ENCODE data around the gene HNF4A.
A peak's percentile ranks its signal among the peaks of the same experiment; 100 is the strongest.

HNF4A gene

GRCh38 chr20:44412402-44413144 is 57.1 kb downstream of the HNF4A start:
- no peak for DNase-seq (ENCODE audit: low spot score)
- Histone ChIP-seq H3K9me3 (replicated peaks in 1 of 2; ENCODE audit: control insufficient read depth in 2 of 2, insufficient read depth in 1 of 2, low read depth in 1 of 2, low read length in 2 of 2) (no peaks in the 10 kb centered on the region), H3K23ac (ENCODE audit: low read depth, low read length, poor library complexity) (peak overlapping the region; percentile 52), H2BK5ac (ENCODE audit: low read length) (no peak overlapping the region), H2BK120ac (ENCODE audit: low read depth, low read length) (no peak overlapping the region), H3K4me1 (ENCODE audit: control insufficient read depth in 2 of 2, insufficient read depth in 1 of 2, low read depth in 1 of 2, low read length in 2 of 2) (no peaks in the 10 kb centered on the region), H4K91ac (ENCODE audit: low read depth, low read length, poor library complexity) (no peak overlapping the region), H3K36me3 (replicated peaks in 1 of 2; ENCODE audit: control insufficient read depth in 2 of 2, insufficient read depth in 2 of 2, low read length in 2 of 2) (no peaks in the 10 kb centered on the region), H3K9ac (ENCODE audit: low read depth, low read length, poor library complexity) (peak overlapping the region; percentile 56), H3K14ac (ENCODE audit: low read length) (no peak overlapping the region), H2AFZ (ENCODE audit: low read length) (no peak overlapping the region), H4K8ac (ENCODE audit: low read depth, low read length) (no peak overlapping the region), H3K18ac (ENCODE audit: low read length) (peak overlapping the region; percentile 18), H2BK12ac (ENCODE audit: low read length) (no peak overlapping the region), H2AK5ac (ENCODE audit: low read depth, low read length) (no peak overlapping the region), H3K4me2 (ENCODE audit: insufficient read depth, low read length, poor library complexity, severe bottlenecking) (no peak overlapping the region), H3K4me3 (ENCODE audit: low read length in 2 of 2) (no peak overlapping the region), H2BK15ac (ENCODE audit: low read length) (no peak overlapping the region), H3K27me3 (ENCODE audit: control insufficient read depth in 3 of 3, insufficient read depth in 3 of 3, low read depth in 1 of 3, low read length in 3 of 3) (peaks cover 0 to 58% (median 0%) of the 10 kb centered on the region in 3 experiments), H3K79me1 (ENCODE audit: low read depth, low read length) (no peaks in the 10 kb centered on the region), H3K27ac (replicated peaks; ENCODE audit: low read length) (no peak overlapping the region), H3K4ac (ENCODE audit: low read length) (no peak overlapping the region)
- WGBS, 2 donors (ENCODE audit: extremely low coverage in 2 of 2, insufficient read length in 2 of 2, insufficient replicate concordance in 1 of 2), result no CpG with 5 or more reads among the region's 24 CpGs

DNA sequence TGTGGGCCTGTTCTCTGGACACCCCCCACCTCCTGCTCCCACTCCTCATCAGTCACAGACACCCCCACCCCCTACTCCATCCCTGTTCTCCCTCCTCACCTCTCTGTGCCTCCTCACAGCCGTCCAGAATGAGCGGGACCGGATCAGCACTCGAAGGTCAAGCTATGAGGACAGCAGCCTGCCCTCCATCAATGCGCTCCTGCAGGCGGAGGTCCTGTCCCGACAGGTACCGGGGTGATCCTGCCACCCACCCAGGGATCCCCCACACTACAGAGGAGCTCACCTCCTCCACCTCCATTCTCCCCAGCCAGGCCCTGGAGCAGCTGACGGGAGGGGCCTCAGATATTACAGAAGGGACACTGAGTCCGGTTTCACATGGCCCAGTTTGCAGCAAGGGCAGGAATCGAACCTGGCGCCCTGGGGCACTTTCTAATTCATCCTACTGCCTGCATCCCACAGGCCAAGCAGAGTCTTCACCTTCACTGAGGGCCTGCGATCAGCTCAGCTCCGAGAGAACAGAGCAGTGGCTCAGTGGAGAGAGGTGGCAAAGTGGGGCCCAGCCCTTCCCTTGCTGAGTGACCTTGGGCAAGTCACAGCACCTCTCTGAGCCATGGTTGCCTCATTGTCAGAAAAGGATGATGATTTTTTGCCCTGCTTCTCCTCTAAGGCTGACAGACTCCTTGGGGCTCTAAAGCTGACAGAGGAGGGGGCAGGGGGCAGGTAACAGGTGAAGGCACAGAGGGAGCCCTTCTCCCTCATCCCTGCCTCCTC is 58.3 kb downstream of the HNF4A start:
- Histone ChIP-seq H3K36me3 (replicated peaks in 1 of 2; ENCODE audit: control insufficient read depth in 2 of 2, insufficient read depth in 2 of 2, low read length in 2 of 2) (no peaks in the 10 kb centered on the region), H2BK5ac (ENCODE audit: low read length) (no peak overlapping the region), H3K79me1 (ENCODE audit: low read depth, low read length) (no peaks in the 10 kb centered on the region), H3K9ac (ENCODE audit: low read depth, low read length, poor library complexity) (no peak overlapping the region), H3K4me2 (ENCODE audit: insufficient read depth, low read length, poor library complexity, severe bottlenecking) (no peak overlapping the region), H2BK120ac (ENCODE audit: low read depth, low read length) (no peak overlapping the region), H3K23ac (ENCODE audit: low read depth, low read length, poor library complexity) (no peak overlapping the region), H4K8ac (ENCODE audit: low read depth, low read length) (no peak overlapping the region), H3K27me3 (ENCODE audit: control insufficient read depth in 3 of 3, insufficient read depth in 3 of 3, low read depth in 1 of 3, low read length in 3 of 3) (peaks cover 0 to 58% (median 0%) of the 10 kb centered on the region in 3 experiments), H2BK15ac (ENCODE audit: low read length) (no peak overlapping the region), H3K9me3 (replicated peaks in 1 of 2; ENCODE audit: control insufficient read depth in 2 of 2, insufficient read depth in 1 of 2, low read depth in 1 of 2, low read length in 2 of 2) (peaks cover 0 to 2% of the 10 kb centered on the region in 2 donors), H3K27ac (replicated peaks; ENCODE audit: low read length) (no peak overlapping the region), H2BK12ac (ENCODE audit: low read length) (no peak overlapping the region), H2AFZ (ENCODE audit: low read length) (no peak overlapping the region), H3K18ac (ENCODE audit: low read length) (peak overlapping the region; percentile 20), H2AK5ac (ENCODE audit: low read depth, low read length) (no peak overlapping the region), H4K91ac (ENCODE audit: low read depth, low read length, poor library complexity) (no peak overlapping the region), H3K4me1 (ENCODE audit: control insufficient read depth in 2 of 2, insufficient read depth in 1 of 2, low read depth in 1 of 2, low read length in 2 of 2) (no peaks in the 10 kb centered on the region), H3K4me3 (ENCODE audit: low read length in 2 of 2) (no peak overlapping the region), H3K4ac (ENCODE audit: low read length) (no peak overlapping the region), H3K14ac (ENCODE audit: low read length) (no peak overlapping the region)
- WGBS, 2 donors (ENCODE audit: extremely low coverage in 2 of 2, insufficient read length in 2 of 2, insufficient replicate concordance in 1 of 2), result no CpG with 5 or more reads among the region's 14 CpGs
- DNase-seq (ENCODE audit: low spot score), result no peak

DNA sequence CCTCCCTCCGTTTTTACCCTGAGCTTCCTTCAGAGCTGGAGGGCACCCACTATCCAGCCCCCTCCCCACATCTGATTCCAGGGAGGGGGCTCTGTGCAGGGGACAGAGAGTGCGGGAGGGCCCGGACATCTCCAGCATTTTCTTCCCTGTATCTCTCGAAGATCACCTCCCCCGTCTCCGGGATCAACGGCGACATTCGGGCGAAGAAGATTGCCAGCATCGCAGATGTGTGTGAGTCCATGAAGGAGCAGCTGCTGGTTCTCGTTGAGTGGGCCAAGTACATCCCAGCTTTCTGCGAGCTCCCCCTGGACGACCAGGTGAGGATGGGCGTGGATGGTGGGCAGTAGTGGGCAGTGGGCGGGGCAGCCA is 58.8 kb downstream of the HNF4A start:
- peaks cover 0 to 54% (median 0%) of the 10 kb centered on the region in 3 experiments for H3K27me3 ChIP-seq (ENCODE audit: control insufficient read depth in 3 of 3, insufficient read depth in 3 of 3, low read depth in 1 of 3, low read length in 3 of 3)
- no peak overlapping the region for H4K8ac ChIP-seq (ENCODE audit: low read depth, low read length)
- no peak overlapping the region for H2BK15ac ChIP-seq (ENCODE audit: low read length)
- no peak overlapping the region for H2AK5ac ChIP-seq (ENCODE audit: low read depth, low read length)
- no peak overlapping the region for H2BK120ac ChIP-seq (ENCODE audit: low read depth, low read length)
- no CpG with 5 or more reads among the region's 16 CpGs for WGBS, 2 donors (ENCODE audit: extremely low coverage in 2 of 2, insufficient read length in 2 of 2, insufficient replicate concordance in 1 of 2)
- H3K4ac ChIP-seq (ENCODE audit: low read length), result no peak overlapping the region
- no peak overlapping the region for H3K14ac ChIP-seq (ENCODE audit: low read length)
- H2BK12ac ChIP-seq (ENCODE audit: low read length), result no peak overlapping the region
- H3K4me2 ChIP-seq (ENCODE audit: insufficient read depth, low read length, poor library complexity, severe bottlenecking), result no peak overlapping the region
- peak overlapping the region; percentile 11 for H3K18ac ChIP-seq (ENCODE audit: low read length)
- H3K4me1 ChIP-seq (ENCODE audit: control insufficient read depth in 2 of 2, insufficient read depth in 1 of 2, low read depth in 1 of 2, low read length in 2 of 2), result no peaks in the 10 kb centered on the region
- no peak overlapping the region for H3K27ac ChIP-seq (replicated peaks; ENCODE audit: low read length)
- no peaks in the 10 kb centered on the region for H3K36me3 ChIP-seq (replicated peaks in 1 of 2; ENCODE audit: control insufficient read depth in 2 of 2, insufficient read depth in 2 of 2, low read length in 2 of 2)
- no peak overlapping the region for H3K23ac ChIP-seq (ENCODE audit: low read depth, low read length, poor library complexity)
- no peak overlapping the region for H2BK5ac ChIP-seq (ENCODE audit: low read length)
- no peaks in the 10 kb centered on the region for H3K79me1 ChIP-seq (ENCODE audit: low read depth, low read length)
- no peak overlapping the region for H3K4me3 ChIP-seq (ENCODE audit: low read length in 2 of 2)
- H4K91ac ChIP-seq (ENCODE audit: low read depth, low read length, poor library complexity), result no peak overlapping the region
- peaks cover 0 to 2% of the 10 kb centered on the region in 2 donors for H3K9me3 ChIP-seq (replicated peaks in 1 of 2; ENCODE audit: control insufficient read depth in 2 of 2, insufficient read depth in 1 of 2, low read depth in 1 of 2, low read length in 2 of 2)
- H2AFZ ChIP-seq (ENCODE audit: low read length), result no peak overlapping the region
- H3K9ac ChIP-seq (ENCODE audit: low read depth, low read length, poor library complexity), result no peak overlapping the region
- DNase-seq (ENCODE audit: low spot score), result no peak

- Histone ChIP-seq H3K27ac (replicated peaks; ENCODE audit: low read length) (no peak overlapping the region), H2AFZ (ENCODE audit: low read length) (no peak overlapping the region), H2BK5ac (ENCODE audit: low read length) (no peak overlapping the region), H3K14ac (ENCODE audit: low read length) (no peak overlapping the region), H2BK12ac (ENCODE audit: low read length) (no peak overlapping the region), H3K79me1 (ENCODE audit: low read depth, low read length) (no peaks in the 10 kb centered on the region), H2AK5ac (ENCODE audit: low read depth, low read length) (no peak overlapping the region), H4K8ac (ENCODE audit: low read depth, low read length) (no peak overlapping the region), H3K36me3 (replicated peaks in 1 of 2; ENCODE audit: control insufficient read depth in 2 of 2, insufficient read depth in 2 of 2, low read length in 2 of 2) (no peaks in the 10 kb centered on the region), H3K4ac (ENCODE audit: low read length) (no peak overlapping the region), H2BK15ac (ENCODE audit: low read length) (no peak overlapping the region), H3K4me3 (ENCODE audit: low read length in 2 of 2) (no peak overlapping the region), H4K91ac (ENCODE audit: low read depth, low read length, poor library complexity) (no peak overlapping the region), H2BK120ac (ENCODE audit: low read depth, low read length) (no peak overlapping the region), H3K18ac (ENCODE audit: low read length) (no peak overlapping the region), H3K4me2 (ENCODE audit: insufficient read depth, low read length, poor library complexity, severe bottlenecking) (no peak overlapping the region), H3K9ac (ENCODE audit: low read depth, low read length, poor library complexity) (no peak overlapping the region), H3K23ac (ENCODE audit: low read depth, low read length, poor library complexity) (no peak overlapping the region), H3K9me3 (replicated peaks in 1 of 2; ENCODE audit: control insufficient read depth in 2 of 2, insufficient read depth in 1 of 2, low read depth in 1 of 2, low read length in 2 of 2) (peaks cover 0 to 2% of the 10 kb centered on the region in 2 donors), H3K4me1 (ENCODE audit: control insufficient read depth in 2 of 2, insufficient read depth in 1 of 2, low read depth in 1 of 2, low read length in 2 of 2) (no peaks in the 10 kb centered on the region), H3K27me3 (ENCODE audit: control insufficient read depth in 3 of 3, insufficient read depth in 3 of 3, low read depth in 1 of 3, low read length in 3 of 3) (peaks cover 0 to 52% (median 0%) of the 10 kb centered on the region in 3 experiments)
- no peak for DNase-seq (ENCODE audit: low spot score)
Measured at GRCh38 chr20:44414808-44415207, 59.3 kb downstream of the HNF4A start.

Measured in neuronal stem cell (in vitro differentiated cells).